Breast epithelium (tissue), 3 donors: ENCODE results near the gene NCEH1.

Experiments used
- CTCF ChIP-seq, 3 donors: fragments of 450-650 bp; IDR thresholded peaks; one replicate each; pipeline ENCODE4 v1.5.1; 2016 to 2017; ENCODE audit warnings: antibody characterized with exemption in 3 of 3, mild to moderate bottlenecking in 3 of 3, moderate library complexity in 3 of 3
- POLR2A ChIP-seq: fragments of 450-650 bp; IDR thresholded peaks from one replicate; pipeline ENCODE4 v1.6.1; 2016; ENCODE audit warnings: antibody characterized with exemption, mild to moderate bottlenecking, moderate library complexity

GRCh38 chr3:172604895-172605646 is 105.8 kb downstream of the NCEH1 start:
- TF ChIP-seq CTCF (IDR thresholded peaks at IDR 0.05) (no peak), POLR2A (no peak)
